HCT116 (cell line): ENCODE measurements around the gene NFATC3. TPM values are rescaled to one million over a fixed set of nuclear protein-coding genes. Genes with fewer than 3 reads are reported as not detected.

Experiments used
- ATAC-seq: fragments of 200-7000 bp; cut with Tn5 transposase; 2 replicates; pipeline ENCODE4 v1.9.1; 2020; ENCODE audit warnings: mild to moderate bottlenecking, moderate library complexity
- BruUV-seq: library from RNA; stranded (reverse); fragments of 400-500 nt; replicated peaks from 2 replicates; lab custom pipeline; 2021; lab: Mats Ljungman, UMichigan
- CTCF ChIA-PET: fragments of 300-600 bp; sonication (Branson Sonifier 250); formaldehyde crosslinking; loops from one replicate; lab custom pipeline; 2021; ENCODE audit warnings: antibody characterized with exemption; lab: Charles Lee
- POLR2A ChIA-PET: fragments of 300-600, 350-600 bp; sonication (Branson Sonifier 250); formaldehyde crosslinking; loops from one replicate; lab custom pipeline; 2021; ENCODE audit warnings: antibody characterized with exemption; lab: Charles Lee
- RAD21 ChIA-PET, 2 experiments: fragments of 300-600 bp; sonication (Branson Sonifier 250); formaldehyde crosslinking; loops; one replicate each; lab custom pipeline; 2023; ENCODE audit warnings: low total read pairs in 2 of 2; ENCODE audit not compliant: uncharacterized antibody in 2 of 2, unreplicated experiment in 2 of 2, low non-redundant PET in 1 of 2; lab: Charles Lee
- DNase-seq: peaks from one replicate; pipeline ENCODE4 v3.0.0-alpha.2; 2010; ENCODE audit warnings: low read depth, low spot score
- H2AFZ ChIP-seq: fragments of 200-600 bp; shearing (Covaris generic), sonication (generic); 2 replicates; pipeline ENCODE4 v1.6.1; 2017; ENCODE audit warnings: low read depth, mixed run types, mixed read lengths, antibody characterized with exemption, low read length; ENCODE audit not compliant: poor library complexity, severe bottlenecking
- H3K27ac ChIP-seq: 2 replicates; pipeline ENCODE4 v1.5.1; 2012; ENCODE audit warnings: low read depth, low read length
- H3K27me3 ChIP-seq: fragments of 200-600 bp; sonication (generic); 2 replicates; pipeline ENCODE4 v1.6.1; 2016; ENCODE audit warnings: mixed run types, low read length, mixed read lengths; ENCODE audit not compliant: insufficient read depth
- H3K36me3 ChIP-seq, 2 experiments: fragments of 200-500 bp in 1 of 2; fragments of 200-600 bp in 1 of 2; sonication (Bioruptor generic) in 1 of 2; sonication (generic) in 1 of 2; 2 replicates each; pipeline versions ENCODE4 v1.5.1 to v1.6.1; 2014 to 2016; ENCODE audit warnings: low read length in 2 of 2, inconsistent platforms in 1 of 2, mixed read lengths in 1 of 2, mixed run types in 1 of 2; ENCODE audit not compliant: insufficient read depth in 2 of 2, control insufficient read depth in 1 of 2
- H3K4me1 ChIP-seq, 2 experiments: fragments of 200-600 bp in 1 of 2; sonication (generic) in 1 of 2; 2 replicates each; pipeline versions ENCODE4 v1.5.1 to v1.6.1; 2012 to 2017; ENCODE audit warnings: low read length in 2 of 2, inconsistent platforms in 1 of 2, mild to moderate bottlenecking in 1 of 2, mixed read lengths in 1 of 2, mixed run types in 1 of 2, moderate library complexity in 1 of 2; ENCODE audit not compliant: insufficient read depth in 2 of 2, control insufficient read depth in 1 of 2
- H3K4me2 ChIP-seq: fragments of 200-600 bp; sonication (generic); 2 replicates; pipeline ENCODE4 v1.6.1; 2017; ENCODE audit warnings: mixed run types, low read length, mixed read lengths
- H3K4me3 ChIP-seq, 2 experiments: fragments of 200-600 bp in 1 of 2; sonication (generic) in 1 of 2; replicated peaks in 1 of 2; 2 replicates each; pipeline ENCODE4 v1.5.1; 2011 to 2016; ENCODE audit warnings: low read length in 2 of 2, control low read depth in 1 of 2, low read depth in 1 of 2, mild to moderate bottlenecking in 1 of 2, mixed read lengths in 1 of 2, mixed run types in 1 of 2
- H3K79me2 ChIP-seq: fragments of 200-600 bp; sonication (generic); 2 replicates; pipeline ENCODE4 v1.6.1; 2017; ENCODE audit warnings: mild to moderate bottlenecking, mixed run types, low read length, moderate library complexity, mixed read lengths; ENCODE audit not compliant: insufficient read depth
- H3K9ac ChIP-seq: fragments of 200-600 bp; sonication (generic); 2 replicates; pipeline ENCODE4 v1.6.1; 2016; ENCODE audit warnings: low read length, mixed read lengths
- H3K9me2 ChIP-seq: fragments of 200-600 bp; sonication (generic), shearing (Covaris generic); 2 replicates; pipeline ENCODE4 v1.6.1; 2017; ENCODE audit warnings: mixed run types, mild to moderate bottlenecking, moderate library complexity; ENCODE audit not compliant: insufficient read depth
- H3K9me3 ChIP-seq, 2 experiments: fragments of 200-500 bp in 1 of 2; fragments of 200-600 bp in 1 of 2; sonication (Bioruptor generic) in 1 of 2; sonication (generic) in 1 of 2; 2 replicates each; pipeline ENCODE4 v1.6.1; 2014 to 2017; ENCODE audit warnings: low read length in 2 of 2, mixed read lengths in 2 of 2, inconsistent platforms in 1 of 2, low read depth in 1 of 2, mild to moderate bottlenecking in 1 of 2, mixed run types in 1 of 2, moderate library complexity in 1 of 2; ENCODE audit not compliant: control insufficient read depth in 1 of 2, insufficient read depth in 1 of 2
- H4K20me1 ChIP-seq: fragments of 200-600 bp; sonication (generic), shearing (Covaris generic); 2 replicates; pipeline ENCODE4 v1.6.1; 2017; ENCODE audit warnings: mixed run types, mild to moderate bottlenecking, moderate library complexity; ENCODE audit not compliant: insufficient read depth
- CBX3 ChIP-seq: IDR thresholded peaks from 2 replicates; pipeline ENCODE4 v1.6.1; 2012; ENCODE audit warnings: low read depth
- CEBPB ChIP-seq: IDR thresholded peaks from 2 replicates; pipeline ENCODE4 v1.6.1; 2012; ENCODE audit warnings: low read depth
- CTCF ChIP-seq, 3 experiments: fragments of 200-600 bp in 1 of 3; sonication (generic) in 1 of 3; IDR thresholded peaks in 2 of 3; conservative IDR thresholded peaks in 1 of 3; 2 replicates each; pipeline ENCODE4 v1.5.1; 2012 to 2017; ENCODE audit warnings: low read depth in 2 of 3, low read length in 2 of 3, antibody characterized with exemption in 1 of 3, borderline replicate concordance in 1 of 3, control low read depth in 1 of 3, mild to moderate bottlenecking in 1 of 3, mixed read lengths in 1 of 3, mixed run types in 1 of 3, moderate library complexity in 1 of 3; ENCODE audit not compliant: insufficient read depth in 1 of 3
- EZH2 ChIP-seq: fragments of 200-600 bp; sonication (generic); IDR thresholded peaks from 2 replicates; pipeline ENCODE4 v1.6.1; 2017; ENCODE audit warnings: antibody characterized with exemption, mixed run types
- JUND ChIP-seq: IDR thresholded peaks from 2 replicates; pipeline ENCODE4 v1.6.1; 2012
- POLR2A ChIP-seq: IDR thresholded peaks from 2 replicates; pipeline ENCODE4 v1.7.0; 2011; ENCODE audit warnings: borderline replicate concordance; ENCODE audit not compliant: insufficient read depth, insufficient read length; ENCODE audit errors: extremely low read depth
- REST ChIP-seq: IDR thresholded peaks from 2 replicates; pipeline ENCODE4 v1.6.1; 2012; ENCODE audit warnings: low read depth
- SP1 ChIP-seq: IDR thresholded peaks from 2 replicates; pipeline ENCODE4 v1.6.1; 2012; ENCODE audit warnings: low read depth
- TCF7L2 ChIP-seq: IDR thresholded peaks from 2 replicates; pipeline ENCODE4 v1.7.0; 2011; ENCODE audit warnings: borderline replicate concordance, inconsistent platforms; ENCODE audit not compliant: insufficient read depth, insufficient read length; ENCODE audit errors: extremely low read depth
- ZNF274 ChIP-seq: fragments of 200-500 bp; sonication (Bioruptor generic); IDR thresholded peaks from 2 replicates; pipeline ENCODE4 v1.6.1; 2014; ENCODE audit warnings: mild to moderate bottlenecking, low read depth, low read length, inconsistent platforms
- intact Hi-C: fragments of 100-400 bp; cut with micrococcal nuclease; formaldehyde crosslinking; loops from 2 replicates; pipeline ENCODE4 v1.10.0; 2022
- total RNA-seq: library from RNA; stranded (reverse); gene quantifications from one replicate; pipeline ENCODE4 v1.2.1, GENCODE V29; 2021; ENCODE audit not compliant: unreplicated experiment
- TF ChIP-seq, protein P1 (sequence below): IDR thresholded peaks from 2 replicates; pipeline ENCODE4 v1.6.1; 2012

Gene NFATC3
- total RNA-seq, 1 experiment from 2014 or later, result 25.6 TPM

- intact Hi-C loops, result no loop called here
- Histone ChIP-seq H3K27ac (no peak overlapping the region), H3K79me2 (peaks cover 10% of the 10 kb centered on the region; the same call in 1 of the 2 replicates), H2AFZ (no peak overlapping the region), H3K9me2 (no peaks in the 10 kb centered on the region), H3K4me2 (no peak overlapping the region), H3K4me3 (no peak overlapping the region), H3K27me3 (no peaks in the 10 kb centered on the region), H3K4me1 (peaks cover 5 to 21% of the 10 kb centered on the region in 2 experiments; a peak in 3 of 4 replicates), H3K36me3 (no peaks in the 10 kb centered on the region; a peak in 1 of 4 replicates), H3K9me3 (no peaks in the 10 kb centered on the region), H3K9ac (no peak overlapping the region), H4K20me1 (no peaks in the 10 kb centered on the region)
- ATAC-seq, result no peak
- no TSS peak for BruUV-seq
- ChIA-PET RAD21 (no interaction called here), CTCF (no interaction called here), POLR2A (no interaction called here)
- DNase-seq, result no peak
- TF ChIP-seq, protein P1, sequence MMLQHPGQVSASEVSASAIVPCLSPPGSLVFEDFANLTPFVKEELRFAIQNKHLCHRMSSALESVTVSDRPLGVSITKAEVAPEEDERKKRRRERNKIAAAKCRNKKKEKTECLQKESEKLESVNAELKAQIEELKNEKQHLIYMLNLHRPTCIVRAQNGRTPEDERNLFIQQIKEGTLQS, result no peak
- TF ChIP-seq ZNF274 (no peak), REST (no peak), CBX3 (no peak), TCF7L2 (no peak), JUND (no peak), SP1 (no peak), EZH2 (no peak), CTCF (IDR thresholded peaks at IDR 0.05 in 2 of 3, conservative IDR thresholded peaks at IDR 0.05 in 1 of 3; ENCODE audit: borderline replicate concordance in 1 of 3, insufficient read depth in 1 of 3, low read depth in 2 of 3, low read length in 2 of 3) (no peak), POLR2A (no peak), CEBPB (no peak)
Measured at GRCh38 chr16:68247932-68248331, 162.8 kb downstream of the NFATC3 start.
